ENCODE data around the gene POC1B. TPM values are rescaled to one million over a fixed set of nuclear protein-coding genes. Genes with fewer than 3 reads are reported as not detected.

Gene POC1B
- total and polyA plus RNA-seq, 11 donors: 3.3 to 12.4 (median 8.5) TPM

- no peaks in the 10 kb centered on the region for H3K36me3 ChIP-seq
- DNase-seq: no peak
- no peak overlapping the region for H3K4me3 ChIP-seq
- ATAC-seq: no peak
- H3K9me3 ChIP-seq: no peaks in the 10 kb centered on the region
- intact Hi-C loops (cut with DNase I): loop anchor here in 1 of 10 donors (10.0 kb wide), 1 partner anchor 310 kb away; no protein-coding TSS in a partner anchor
- H3K27me3 ChIP-seq: no peaks in the 10 kb centered on the region
- peaks cover 0 to 35% (median 5%) of the 10 kb centered on the region in 12 donors for H3K4me1 ChIP-seq
- no peak overlapping the region for H3K27ac ChIP-seq
- no peak for TF ChIP-seq CTCF (IDR thresholded peaks at IDR 0.05)
- no peak for TF ChIP-seq POLR2A (IDR thresholded peaks at IDR 0.05)
- 76 to 90% (median 88%) methylated on average over 4 of the region's 4 CpGs for WGBS, 4 donors
These were observed 60.8 kb downstream of the POC1B start for GRCh38 chr12:89464974-89465592.

GRCh38 chr12:89461649-89462612, 63.9 kb downstream of the POC1B start:
- peak overlapping the region in 6 of 12 donors; percentile 8 to 35 (median 20) for H3K4me3 ChIP-seq
- H3K36me3 ChIP-seq: no peaks in the 10 kb centered on the region
- no peaks in the 10 kb centered on the region for H3K9me3 ChIP-seq
- DNase-seq (no peak), ATAC-seq (peak; percentile 83 to 93 (median 87))
- H3K27ac ChIP-seq: peak overlapping the region in 8 of 12 donors; percentile 16 to 72 (median 34)
- H3K27me3 ChIP-seq: no peaks in the 10 kb centered on the region
- peaks cover 0 to 16% (median 5%) of the 10 kb centered on the region in 12 donors for H3K4me1 ChIP-seq
- intact Hi-C loops (cut with DNase I): loop anchor here (1.0 to 10.0 kb wide), 7 partner anchors 307 to 445 kb away; no protein-coding TSS in a partner anchor
- 22 to 30% (median 27%) methylated on average over 6 of the region's 6 CpGs for WGBS, 4 donors
- TF ChIP-seq POLR2A (IDR thresholded peaks at IDR 0.05): no peak
- peak; percentile 42 to 76 (median 66) for TF ChIP-seq CTCF (IDR thresholded peaks at IDR 0.05)

- Histone ChIP-seq H3K27me3 (no peaks in the 10 kb centered on the region), H3K9me3 (no peaks in the 10 kb centered on the region), H3K36me3 (no peaks in the 10 kb centered on the region), H3K4me3 (peak overlapping the region in 6 of 12 donors; percentile 8 to 35 (median 20)), H3K4me1 (peaks cover 0 to 16% (median 5%) of the 10 kb centered on the region in 12 donors), H3K27ac (peak overlapping the region in 8 of 12 donors; percentile 16 to 72 (median 34))
- WGBS, 4 donors: 40 to 59% (median 56%) methylated on average over 4 of the region's 4 CpGs
- ATAC-seq (peak in 3 of 4 donors; percentile 29 to 56 (median 54)), DNase-seq (no peak)
- intact Hi-C loops (cut with DNase I): loop anchor here in 7 of 10 donors (1.0 to 10.0 kb wide), 5 partner anchors 306 to 442 kb away; no protein-coding TSS in a partner anchor
- TF ChIP-seq POLR2A (IDR thresholded peaks at IDR 0.05): no peak
- TF ChIP-seq CTCF (IDR thresholded peaks at IDR 0.05): no peak
These were observed 64.7 kb downstream of the POC1B start for GRCh38 chr12:89461190-89461589.
